CD4-positive, alpha-beta T cell treated with Interleukin-2 at 100 ng/mL for 4 hours (primary cell): ENCODE results near the gene PHF21B.
"Not testable (repeated sequence)": the region's sequence is repeated elsewhere in the genome, so short reads cannot be mapped to it uniquely, and the experiment has no call there.

Source experiments
- DNase-seq: peaks from one replicate; pipeline ENCODE4 v3.0.0-alpha.2; 2020; ENCODE audit warnings: low spot score

Gene PHF21B

DNA sequence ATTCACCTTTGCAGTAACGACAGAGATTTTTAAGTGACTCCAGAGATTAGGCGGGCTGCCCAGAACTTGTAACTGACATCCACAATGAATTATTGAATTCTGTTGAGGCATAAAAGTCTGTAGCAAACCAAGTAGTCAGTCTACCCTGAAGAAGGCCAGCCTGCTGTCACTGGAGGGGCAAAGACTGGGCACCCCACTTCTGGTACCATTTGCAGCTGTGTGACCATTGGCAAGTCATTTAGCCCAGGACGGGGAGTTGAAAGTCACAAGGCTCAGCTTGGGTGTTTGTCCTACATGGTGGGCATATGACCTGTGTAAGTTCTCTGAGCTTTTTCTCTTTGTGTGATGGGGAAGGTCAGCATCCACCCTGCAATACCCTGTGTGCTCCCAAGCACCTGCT lies 138.0 kb downstream of the PHF21B start:
- DNase-seq = no peak

DNA sequence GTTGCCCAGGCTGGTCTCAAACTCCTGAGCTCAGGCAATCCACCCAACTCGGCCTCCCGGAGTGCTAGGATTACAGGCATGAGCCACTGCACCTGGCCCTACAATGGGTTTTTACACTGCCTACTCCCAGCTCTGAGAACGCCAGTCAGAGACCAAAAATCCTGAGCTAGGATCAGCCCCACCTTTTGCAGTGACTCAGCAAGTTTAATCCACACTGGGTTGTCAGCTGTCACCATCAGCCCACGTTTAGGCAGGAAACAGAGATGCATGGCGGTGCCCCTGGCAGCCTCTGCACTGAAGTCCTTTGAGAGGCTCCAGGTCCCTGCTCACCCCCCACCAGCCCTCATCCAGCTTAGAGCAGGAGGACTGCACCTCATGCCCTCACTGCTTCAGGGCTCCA lies 139.8 kb downstream of the PHF21B start:
- no peak for DNase-seq

DNA sequence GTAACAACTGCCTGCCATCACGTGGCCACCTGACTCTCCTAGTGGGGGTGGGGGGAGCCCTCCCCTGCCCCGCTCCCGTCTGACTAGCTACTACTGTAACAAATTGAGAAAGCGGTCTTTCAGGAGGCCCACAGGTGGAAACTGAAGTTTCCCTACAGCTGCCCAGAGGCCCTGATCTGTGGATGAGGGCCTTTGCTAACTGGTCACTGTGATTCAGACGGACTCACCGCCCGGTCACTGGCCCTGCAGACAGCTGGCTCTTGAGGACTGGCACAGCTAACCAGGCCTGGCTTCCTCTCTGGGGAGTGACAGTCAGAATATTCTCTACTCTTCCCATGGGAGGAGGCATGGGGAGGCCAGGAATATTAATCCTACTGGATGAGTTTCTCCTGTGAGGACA lies 140.6 kb downstream of the PHF21B start:
- no peak for DNase-seq

DNA sequence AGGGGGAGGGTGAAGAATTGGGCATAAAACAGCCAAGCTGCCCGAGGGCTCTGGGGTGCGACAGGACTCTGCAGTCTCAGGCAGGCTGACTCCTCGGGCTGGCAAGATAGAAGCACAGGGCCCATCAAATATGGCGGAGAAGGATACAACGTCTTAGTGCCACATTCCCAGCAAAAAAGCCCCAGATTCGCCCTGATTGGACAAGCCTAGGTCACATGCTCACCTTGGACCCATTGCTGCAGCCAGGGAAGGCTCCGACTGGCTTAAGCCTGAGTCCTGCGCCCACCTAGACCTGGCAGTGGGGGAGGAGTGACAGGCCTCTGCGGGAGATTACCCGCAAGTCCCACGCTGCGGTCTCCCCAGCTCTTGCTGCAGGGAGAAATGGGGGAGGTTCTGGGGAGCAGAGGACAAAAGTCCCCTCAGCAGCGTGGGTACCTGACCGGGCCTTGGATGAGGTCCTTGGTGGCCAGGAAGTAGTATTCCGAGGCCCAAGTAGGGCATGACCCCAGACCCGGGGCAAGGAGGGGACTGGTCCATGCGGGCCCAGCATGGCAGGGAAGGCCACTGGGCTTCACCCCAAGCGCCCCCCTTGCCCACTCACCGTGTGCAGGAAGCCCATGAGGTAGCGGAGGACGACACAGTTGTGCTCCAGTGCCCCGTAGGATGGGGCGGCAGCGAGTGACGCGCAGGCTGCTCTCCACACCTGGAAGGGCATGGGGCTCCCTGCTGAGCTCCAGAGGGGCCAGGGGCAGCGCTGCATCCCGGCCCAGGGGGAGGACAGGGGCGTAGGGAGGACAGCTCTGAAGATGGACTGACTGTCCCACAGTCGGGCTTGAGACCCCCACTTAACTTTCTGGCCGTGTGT lies 144.4 kb downstream of the PHF21B start:
- DNase-seq = no peak

DNA sequence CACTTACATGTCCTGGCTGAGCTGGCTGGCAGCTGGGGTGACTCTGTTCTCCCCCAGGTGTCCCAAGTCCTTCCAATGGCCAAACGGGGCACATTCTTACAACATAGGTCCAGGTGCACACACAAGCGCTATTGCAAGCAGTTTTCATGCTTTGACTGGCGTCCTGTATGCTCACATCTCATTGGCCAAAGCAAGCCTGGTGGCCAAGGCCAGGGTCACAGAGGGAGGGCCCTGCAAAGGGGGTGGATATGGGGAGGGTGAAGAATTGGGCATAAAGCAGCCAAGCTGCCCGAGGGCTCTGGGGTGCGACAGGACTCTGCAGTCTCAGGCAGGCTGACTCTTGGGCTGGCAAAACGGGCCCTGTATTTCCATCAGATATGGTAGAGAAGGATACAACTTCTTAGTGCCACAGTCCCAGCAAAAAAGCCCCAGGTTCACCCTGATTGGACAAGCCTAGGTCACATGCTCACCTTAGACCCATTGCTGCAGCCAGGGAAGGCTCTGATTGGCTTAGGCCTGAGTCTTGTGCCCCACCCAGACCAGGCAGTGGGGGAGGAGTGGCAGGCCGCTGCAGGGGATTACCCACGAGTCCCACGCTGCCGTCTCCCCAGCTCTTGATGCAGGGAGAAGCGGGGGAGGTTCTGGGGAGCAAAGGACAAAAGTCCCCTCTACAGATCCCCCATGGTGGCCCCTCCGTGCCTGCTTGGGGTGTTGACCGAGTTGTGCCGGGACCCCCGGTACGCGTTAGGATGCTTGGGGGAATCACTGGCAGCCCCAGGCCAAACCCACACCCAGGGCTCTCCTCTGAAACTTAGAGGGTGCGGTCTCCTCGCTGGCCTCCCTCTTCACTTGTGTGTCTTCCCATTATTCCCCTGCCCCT lies 146.6 kb downstream of the PHF21B start:
- DNase-seq = no peak

DNA sequence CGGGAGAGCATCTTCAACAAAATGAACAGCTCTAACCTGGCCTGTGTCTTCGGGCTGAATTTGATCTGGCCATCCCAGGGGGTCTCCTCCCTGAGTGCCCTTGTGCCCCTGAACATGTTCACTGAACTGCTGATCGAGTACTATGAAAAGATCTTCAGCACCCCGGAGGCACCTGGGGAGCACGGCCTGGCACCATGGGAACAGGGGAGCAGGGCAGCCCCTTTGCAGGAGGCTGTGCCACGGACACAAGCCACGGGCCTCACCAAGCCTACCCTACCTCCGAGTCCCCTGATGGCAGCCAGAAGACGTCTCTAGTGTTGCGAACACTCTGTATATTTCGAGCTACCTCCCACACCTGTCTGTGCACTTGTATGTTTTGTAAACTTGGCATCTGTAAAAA lies 147.5 kb downstream of the PHF21B start:
- DNase-seq = no peak

DNA sequence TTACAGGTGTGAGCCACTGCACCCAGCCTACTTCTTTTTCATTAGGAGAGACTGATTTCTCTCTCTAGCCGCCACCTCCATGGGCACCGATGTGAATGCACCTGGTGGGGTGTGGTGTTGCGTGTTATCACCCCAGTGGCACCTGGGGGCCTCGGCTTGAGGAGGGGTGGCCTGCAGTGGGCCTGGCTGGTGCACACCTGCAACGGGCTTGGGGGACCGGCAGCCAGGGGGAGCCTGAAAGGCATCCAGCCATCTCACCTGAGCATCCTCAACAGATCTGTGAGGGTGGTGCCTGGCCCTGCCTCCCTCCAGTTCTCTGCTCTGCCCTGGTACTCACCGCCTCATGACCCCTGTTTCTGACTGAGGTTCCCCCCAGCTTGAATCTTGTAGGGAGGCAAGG lies 148.6 kb downstream of the PHF21B start:
- DNase-seq = no peak

DNA sequence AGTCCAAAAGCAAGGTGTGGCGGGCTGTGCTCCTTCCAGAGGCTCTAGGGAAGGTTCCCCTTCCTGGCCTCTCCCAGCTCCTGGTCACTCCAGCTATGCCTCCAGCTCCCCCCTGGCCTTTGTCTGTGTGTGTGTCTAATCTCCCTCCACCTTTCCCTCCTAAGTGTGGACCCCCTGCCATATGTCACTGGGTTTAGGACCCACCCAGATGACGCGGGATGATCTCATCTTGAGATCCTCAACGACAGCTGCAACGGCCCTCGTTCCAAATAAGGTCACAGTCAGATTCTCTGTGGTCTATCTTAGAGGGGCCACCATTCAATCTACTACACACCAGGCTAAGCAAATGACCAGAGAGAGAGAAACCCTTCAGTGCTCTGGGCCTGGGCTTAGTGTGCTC lies 149.5 kb downstream of the PHF21B start:
- DNase-seq = no peak

DNA sequence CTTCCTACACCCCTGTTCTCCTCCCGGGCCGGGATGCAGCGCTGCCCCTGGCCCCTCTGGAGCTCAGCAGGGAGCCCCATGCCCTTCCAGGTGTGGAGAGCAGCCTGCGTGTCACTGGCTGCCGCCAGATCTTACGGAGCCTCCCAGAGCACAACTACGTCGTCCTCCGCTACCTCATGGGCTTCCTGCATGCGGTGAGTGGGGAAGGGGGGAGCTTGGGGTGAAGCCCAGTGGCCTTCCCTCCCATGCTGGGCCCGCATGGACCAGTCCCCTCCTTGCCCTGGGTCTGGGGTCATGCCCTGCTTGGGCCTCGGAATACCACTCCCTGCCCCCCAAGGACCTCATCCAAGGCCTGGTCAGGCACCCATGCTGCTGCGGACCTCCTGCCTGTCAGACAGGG lies 150.2 kb downstream of the PHF21B start:
- DNase-seq = no peak

DNA sequence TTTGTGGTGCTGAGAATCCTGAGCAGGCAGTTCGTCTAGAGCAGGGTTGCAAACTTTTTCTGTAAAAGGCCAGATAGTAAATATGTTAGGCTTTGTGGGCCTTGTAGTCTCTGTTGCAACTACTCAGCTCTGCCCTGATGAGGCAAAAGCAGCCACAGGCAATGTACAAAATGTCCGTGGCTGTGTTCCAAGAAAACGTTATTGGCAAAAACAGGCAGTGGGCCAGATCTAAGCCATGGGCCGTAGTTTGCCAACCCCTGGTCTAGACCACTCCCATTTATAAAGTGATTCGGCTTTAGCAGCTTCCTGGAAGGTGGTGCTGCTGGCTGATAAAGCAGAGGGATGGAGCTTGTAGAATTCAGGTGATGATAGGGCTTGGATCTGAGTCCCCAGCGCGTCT lies 151.0 kb downstream of the PHF21B start:
- DNase-seq = not testable (repeated sequence)

DNA sequence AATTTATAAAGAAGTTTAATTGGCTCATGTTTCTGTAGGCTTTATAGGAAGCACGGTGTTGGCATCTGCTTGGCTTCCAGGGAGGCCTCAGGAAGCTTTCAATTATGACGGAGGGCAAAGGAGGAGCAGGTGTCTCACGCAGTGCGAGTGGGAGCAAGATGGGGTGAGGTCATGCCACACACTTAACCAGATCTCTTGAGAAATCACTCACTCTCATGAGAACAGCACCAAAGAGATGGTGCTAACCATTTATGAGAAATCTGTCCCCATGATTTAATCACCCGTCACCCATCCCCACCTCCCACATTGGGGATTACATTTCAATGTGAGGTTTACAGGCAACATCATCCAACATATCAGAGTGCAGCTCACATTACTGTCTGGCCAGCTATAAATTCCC lies 153.9 kb downstream of the PHF21B start:
- DNase-seq = no peak

DNA sequence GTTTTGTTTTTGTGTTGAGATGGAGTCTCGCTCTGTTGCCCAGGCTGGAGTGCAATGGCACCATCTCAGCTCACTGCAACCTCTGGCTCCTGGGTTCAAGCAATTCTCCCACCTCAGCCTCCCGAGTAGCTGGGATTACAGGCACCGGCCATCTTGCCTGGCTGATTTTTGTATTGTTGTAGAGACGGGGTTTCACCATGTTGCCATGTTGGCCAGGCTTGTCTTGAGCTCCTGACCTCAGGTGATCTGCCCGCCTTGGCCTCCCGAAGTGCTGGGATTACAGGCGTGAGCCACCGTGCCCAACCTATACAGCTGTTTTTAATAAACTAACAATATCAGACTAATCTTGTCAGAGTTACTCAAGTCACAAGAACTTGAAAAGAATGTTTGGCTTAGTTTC lies 155.2 kb downstream of the PHF21B start:
- DNase-seq = not testable (repeated sequence)

DNA sequence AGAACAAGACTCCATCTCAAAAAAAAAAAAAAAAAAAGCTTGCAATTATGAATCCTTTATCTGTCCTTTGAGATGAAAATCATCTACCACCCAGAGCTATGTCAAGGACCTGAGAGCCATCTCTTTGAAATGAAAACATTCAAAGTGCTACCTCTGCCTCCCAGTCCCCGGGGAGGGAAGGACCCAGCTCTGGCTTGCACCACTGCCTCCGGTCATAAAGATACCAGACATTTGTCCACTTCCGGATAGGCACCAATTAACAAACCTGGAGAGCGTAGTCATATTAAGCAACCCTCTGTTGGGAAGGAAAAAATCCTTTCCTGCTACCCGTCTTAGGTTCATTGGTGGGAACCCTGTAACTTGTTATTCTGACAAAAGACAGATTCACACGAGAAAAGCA lies 158.9 kb downstream of the PHF21B start:
- no peak for DNase-seq

DNA sequence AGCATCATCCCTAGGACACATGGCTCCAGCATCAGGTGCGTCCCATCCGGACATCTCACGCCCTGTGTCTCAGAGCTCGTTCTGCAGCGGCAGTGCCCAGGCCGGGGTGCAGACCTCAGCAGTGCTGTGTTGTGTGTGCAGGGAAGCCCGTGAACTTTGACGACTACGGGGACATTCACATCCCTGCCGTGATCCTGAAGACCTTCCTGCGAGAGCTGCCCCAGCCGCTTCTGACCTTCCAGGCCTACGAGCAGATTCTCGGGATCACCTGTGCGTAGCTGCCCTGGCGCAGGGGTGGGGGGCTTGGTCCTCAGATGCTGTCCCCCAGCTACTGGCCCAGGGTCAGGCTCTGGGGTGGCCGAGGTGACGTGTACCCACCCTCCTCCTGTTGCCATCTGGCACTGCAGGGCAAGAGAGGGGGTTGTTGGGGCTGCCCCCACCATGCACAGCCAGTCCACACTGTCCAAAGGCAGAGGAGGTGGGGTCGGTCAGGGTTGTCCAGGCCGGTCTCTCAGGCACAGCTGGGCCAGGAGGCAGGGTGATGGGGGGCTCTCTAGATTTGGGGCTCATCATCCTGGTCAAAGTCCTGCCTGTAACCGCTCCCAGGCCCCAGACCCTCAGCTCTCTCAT lies 160.9 kb downstream of the PHF21B start:
- DNase-seq = no peak

DNA sequence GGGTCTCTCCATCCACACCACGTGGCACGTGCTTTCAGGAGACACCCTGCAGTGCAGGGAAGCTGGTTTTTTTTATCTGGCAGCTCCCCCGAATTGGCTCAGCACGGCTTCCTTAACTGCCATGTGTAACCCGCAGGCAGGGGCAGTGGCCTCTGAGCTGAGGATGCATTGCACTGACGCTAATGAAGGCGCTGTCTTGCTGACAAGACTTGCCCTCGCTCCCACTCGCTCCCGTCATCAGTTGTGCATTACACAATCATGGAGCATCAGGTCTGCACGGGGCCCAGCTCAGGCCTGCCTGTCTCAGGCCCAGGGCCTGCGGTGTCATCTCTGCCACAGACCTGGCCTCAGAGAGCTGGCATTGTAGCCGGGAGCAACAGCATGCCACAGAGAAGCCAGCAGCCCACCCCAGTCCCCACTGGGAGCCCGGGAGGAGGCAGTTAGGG lies 161.5 kb downstream of the PHF21B start:
- DNase-seq = no peak

DNA sequence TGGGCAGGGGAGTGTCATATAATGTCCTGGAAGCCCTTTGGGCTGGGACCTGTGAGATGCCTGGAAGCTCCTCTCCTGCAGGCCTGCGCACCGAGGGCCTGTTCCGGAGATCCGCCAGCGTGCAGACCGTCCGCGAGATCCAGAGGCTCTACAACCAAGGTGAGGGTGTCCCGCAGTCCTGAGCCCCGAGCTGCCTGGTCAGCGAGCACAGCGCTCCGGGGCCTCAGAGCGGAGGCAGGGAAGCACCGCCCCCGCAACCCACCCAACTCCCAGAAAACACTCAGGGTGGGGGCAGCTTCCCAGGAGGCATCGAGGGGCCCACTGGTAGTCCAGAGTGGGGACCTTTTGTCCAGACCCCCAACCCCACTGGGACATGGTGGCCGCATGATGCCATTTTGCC lies 161.9 kb downstream of the PHF21B start:
- no peak for DNase-seq

DNA sequence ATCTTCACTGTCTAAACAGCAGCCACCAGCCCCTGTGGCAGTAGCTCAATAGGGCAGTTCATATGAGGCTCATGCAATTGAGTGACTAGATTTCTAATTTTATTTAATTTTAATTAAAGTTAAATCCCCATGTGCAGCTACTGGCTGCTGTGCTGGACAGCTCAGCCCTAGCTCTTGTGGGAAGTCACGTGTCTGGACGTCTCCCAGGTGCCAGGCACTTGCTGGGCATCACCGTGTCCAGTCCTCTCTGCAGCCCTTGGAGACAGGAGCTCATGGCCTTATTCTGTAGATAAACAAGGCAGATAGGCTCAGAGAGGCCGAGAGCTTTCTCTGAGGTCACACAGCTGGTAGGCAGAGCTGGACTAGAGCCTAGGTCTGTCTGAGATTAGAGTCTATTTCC lies 162.4 kb downstream of the PHF21B start:
- no peak for DNase-seq

DNA sequence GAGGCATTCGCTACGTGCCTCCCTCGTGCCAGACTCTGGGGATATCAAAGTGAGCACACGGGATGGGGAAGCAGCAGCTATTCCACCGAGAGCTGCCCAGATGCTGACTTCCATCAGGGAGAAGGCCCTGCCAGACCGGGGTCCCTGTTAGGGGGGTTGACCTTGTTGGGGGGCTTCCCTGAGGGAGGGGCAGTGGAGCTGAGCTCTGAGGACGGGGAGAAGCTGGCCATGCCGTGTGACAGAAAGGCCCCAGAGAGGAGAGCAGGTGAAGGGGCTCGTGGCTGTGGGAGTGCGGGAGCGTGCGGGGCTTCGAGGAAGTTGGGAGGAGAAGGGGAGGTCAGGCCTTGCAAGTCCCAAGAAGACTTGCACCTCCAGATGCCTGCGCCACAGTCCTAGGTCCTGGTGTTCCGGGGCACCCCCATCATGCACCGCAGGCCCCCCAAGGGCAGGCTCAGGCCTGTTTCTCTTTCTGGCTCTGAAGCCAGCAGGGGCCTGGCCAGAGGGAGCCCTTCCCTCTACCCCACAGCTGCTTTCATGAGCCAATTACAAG lies 163.0 kb downstream of the PHF21B start:
- DNase-seq = no peak

DNA sequence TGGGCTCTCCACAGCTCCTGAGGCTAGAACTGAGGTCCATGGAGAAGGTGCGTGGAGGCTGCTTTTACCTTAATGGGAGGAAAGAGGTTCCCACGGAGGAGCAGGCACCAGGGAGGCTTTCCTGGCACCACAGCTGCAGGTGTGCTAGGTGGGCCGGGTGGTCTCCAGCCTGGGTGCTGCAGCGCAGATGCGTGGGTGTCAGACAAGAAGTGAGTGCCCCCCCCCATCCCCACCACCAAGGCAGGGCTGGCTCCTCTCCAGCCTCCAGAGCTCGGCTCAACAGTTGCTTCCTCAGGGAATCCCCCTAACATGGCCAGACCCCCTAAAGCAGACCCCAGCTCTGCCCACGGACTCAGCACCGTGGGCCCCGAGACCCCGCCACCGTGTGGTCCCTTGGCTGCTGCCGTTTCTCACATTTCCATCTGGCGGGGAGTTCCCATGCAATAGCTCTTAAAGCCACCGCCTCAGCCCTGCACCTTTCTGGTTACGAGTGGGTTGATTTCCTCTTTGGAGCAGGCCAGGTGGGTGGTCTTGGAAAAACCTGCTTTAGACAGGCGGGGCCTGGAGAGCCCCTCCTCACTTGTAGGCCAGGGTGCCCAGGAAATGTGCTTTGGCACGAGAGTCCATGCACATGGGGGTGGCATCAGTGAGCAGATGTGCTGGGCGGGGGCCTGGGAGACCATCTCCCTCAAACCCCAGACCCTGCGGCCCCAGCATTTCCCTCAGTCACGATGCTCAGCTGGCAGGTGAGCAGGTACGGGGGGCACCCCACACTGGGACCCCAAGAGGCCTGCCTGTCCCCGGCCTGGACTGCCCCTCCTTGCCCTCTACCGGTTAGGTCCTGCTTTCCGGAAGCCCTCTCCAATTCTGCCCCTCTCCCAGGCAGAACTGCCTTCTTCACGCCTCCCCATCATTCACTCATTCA lies 163.7 kb downstream of the PHF21B start:
- no peak for DNase-seq

DNA sequence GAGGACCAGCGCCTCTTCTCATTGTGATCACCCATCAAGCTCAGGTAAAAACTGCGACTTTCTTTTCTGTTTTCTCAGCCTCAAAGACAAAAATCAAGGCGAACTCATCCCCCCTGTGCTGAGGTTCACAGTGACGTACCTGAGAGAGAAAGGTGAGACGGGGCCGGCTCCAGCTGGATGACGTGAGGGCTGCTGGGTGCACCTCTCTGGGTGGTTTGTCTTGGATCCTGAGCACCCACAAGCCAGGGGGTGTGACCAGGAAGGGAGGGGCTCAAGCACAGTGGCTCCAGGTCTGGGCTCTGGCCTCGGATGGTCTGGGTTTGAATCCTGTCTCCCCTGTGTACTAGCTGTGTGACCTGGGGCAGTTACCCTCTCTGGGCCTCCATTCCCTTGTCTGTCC lies 164.6 kb downstream of the PHF21B start:
- DNase-seq = no peak

DNA sequence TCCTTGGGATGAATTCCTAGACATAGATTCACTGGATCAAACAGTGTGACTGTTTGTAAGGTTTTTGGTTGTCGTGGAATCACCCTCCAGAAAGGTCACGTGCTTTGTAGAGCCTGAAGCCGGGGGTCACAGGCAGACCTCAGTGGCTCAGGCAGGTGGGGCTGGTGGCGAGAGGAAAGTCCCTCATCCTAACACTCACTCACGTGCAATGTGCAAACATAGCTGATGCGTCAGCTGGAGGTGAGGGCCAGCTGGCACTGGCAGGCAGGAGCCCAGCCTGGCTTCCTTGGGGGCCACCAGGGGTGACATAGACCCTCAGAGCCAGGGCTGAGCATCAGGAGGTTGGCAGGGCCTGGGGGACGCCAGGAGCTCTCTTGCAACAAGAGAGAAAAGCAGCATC lies 167.4 kb downstream of the PHF21B start:
- DNase-seq = no peak
